Activated CD4-positive, CD25-positive, alpha-beta regulatory T cell treated with anti-CD3 and anti-CD28 coated beads, Interleukin-2, amount 50 U/mL, for 16 hours (primary cell): ENCODE data around the gene TMEM114.

Experiments used
- DNase-seq: peaks from one replicate; pipeline ENCODE4 v3.0.0-alpha.2; 2020; ENCODE audit warnings: low read depth, low spot score

Gene TMEM114

GRCh38 chr16:8589900-8590688 lies at the start of gene TMEM114:
TSS of gene TMEM114 (minus strand) at chr16:8590511. CDS start at chr16:8589838, 673 bp downstream.
- no peak for DNase-seq

DNA sequence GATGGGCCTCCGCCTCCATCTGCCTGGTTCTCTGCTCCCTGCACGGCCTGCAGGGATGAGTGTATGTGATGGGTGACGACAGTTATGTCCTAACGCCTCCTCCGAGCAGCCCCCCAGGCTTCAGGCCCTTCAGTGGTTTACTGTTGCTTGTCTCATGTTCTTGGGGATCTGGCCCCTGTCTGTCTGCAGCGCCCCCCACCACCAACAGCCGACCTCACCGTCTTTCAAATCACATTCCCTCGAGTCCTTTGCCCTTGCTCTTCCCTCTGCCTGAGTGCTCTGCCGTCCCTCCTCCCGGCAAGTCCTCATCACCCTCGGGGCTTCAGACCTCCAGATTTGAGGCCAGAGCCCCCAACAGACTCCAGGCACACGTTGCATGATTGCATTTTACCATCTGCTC lies 49.4 kb upstream of the TMEM114 start:
- DNase-seq = no peak

DNA sequence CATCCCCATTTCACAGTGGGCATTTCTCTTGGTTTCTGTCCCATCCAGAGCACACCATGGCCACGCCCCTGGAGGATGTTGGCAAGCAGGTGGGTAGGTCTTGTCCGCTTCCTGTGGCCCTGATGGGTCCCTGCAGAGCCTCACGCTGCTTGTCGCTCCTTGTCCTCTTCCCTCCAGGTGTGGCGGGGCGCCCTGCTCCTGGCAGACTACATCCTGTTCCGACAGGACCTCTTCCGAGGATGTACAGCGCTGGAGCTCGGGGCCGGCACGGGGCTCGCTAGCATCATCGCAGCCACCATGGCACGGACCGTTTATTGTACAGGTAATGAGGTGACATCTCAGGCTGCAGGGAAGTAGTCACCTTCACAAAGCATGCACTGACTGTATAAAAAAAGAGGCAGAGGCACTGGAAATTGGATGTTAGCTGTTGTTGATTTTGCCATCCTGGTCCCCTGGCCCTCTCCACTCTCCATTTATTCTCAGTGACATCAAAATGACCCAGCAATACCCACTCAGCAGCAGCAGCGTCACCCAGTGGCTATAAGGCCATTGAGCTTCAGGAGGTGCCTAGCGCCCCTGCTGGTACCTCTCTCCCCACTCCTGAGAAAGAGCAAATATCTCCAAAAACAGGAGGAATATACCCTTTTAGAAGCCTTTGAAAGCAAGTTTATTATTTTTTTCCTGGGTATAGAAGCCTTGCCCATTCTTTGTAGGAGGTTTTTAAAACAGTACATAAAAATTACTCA lies 44.9 kb upstream of the TMEM114 start:
- no peak for DNase-seq

DNA sequence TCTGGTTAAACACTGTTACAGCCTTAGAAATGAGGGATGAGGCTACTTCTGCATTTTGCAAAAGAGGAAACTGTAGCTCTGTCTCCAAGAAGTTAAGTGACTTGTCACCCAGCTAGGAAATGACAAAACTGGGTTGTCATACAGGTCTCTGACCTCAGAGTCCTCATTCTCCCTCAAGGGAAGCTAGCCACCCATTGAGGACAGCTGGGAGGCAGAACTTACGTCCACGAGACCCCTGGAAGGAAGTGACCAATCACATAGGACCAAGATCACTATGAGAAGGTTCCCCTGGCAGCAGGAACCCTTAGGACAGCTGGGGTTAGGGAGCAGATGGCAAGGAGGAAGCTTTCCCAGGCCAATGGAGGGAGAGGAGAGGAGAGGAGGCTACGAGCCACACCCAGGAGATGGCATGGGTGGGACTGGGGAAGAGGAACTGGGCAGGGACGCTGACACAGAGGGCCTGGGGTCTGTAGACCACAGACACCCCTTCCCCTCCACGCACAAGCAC lies 42.4 kb upstream of the TMEM114 start:
- no peak for DNase-seq

DNA sequence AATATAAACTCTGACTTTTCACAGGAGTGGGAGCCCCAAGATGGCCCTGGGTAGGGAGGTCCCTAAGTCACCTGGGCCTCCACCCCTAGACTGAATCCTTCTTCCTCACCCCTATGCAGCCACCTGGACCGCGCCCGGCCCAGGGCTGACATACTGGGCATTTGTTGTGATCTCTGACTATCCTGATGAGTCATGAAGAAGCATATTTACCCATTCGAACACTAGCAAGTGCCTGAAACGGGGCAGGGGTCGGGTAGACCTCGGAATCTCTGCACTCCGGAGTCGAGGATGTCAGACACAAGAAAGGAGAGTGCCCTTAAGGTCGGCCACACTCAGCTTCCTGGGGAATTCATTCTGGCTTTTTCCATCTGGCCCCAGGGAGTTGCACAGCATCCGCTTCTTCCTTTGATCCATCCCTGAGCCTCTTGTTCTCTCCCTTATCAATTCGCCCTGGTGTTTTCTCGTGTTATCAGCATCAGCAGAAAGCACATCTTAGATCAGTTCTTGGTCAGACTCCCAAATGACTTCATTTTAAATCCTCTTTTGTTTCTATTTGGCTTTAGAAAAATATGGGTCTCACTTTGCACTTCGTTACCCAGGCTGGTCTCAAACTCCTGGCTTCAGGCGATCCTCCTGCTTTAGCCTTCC lies 41.6 kb upstream of the TMEM114 start:
- no peak for DNase-seq

GRCh38 chr16:8631373-8631772 lies 41.1 kb upstream of the TMEM114 start:
- no peak for DNase-seq

DNA sequence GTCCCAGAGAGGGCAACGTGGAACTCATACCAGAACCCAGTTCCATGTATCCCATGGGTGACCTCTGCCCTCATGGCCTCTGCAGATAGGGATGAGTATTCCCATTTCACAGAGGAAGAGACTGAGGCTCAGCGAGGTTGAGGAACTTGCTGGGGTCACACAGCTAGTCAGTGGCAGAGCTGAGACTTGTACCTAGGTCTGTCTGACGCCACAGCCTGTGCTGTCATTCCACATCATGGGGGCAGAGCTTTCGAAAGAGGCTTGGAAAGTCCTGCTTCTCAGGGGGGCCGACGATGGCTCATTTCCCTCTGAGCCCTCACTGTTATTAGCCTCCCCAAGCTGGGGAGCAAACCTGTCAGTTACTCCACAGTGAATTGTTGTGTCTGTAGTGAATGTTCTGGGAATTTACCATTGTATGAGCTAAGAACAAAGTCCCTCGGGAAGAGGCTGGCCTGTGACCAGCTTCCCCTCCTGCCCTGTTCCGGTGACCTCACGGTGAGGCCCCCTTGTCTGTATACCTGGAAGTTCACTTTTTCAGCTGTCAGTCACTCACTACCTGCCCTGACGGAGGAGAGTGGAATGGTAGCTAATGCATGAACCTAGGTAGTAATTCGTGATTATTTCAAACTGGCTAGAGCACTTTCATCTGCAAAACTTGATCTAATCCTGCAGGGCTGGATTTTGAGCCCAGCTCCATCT lies 40.1 kb upstream of the TMEM114 start:
- no peak for DNase-seq

GRCh38 chr16:8628981-8629725 lies 38.8 kb upstream of the TMEM114 start:
- no peak for DNase-seq

GRCh38 chr16:8627456-8627855 lies 37.1 kb upstream of the TMEM114 start:
- DNase-seq = no peak

GRCh38 chr16:8626946-8627345 lies 36.6 kb upstream of the TMEM114 start:
- DNase-seq = no peak

GRCh38 chr16:8625491-8626087 lies 35.3 kb upstream of the TMEM114 start:
- DNase-seq = no peak

DNA sequence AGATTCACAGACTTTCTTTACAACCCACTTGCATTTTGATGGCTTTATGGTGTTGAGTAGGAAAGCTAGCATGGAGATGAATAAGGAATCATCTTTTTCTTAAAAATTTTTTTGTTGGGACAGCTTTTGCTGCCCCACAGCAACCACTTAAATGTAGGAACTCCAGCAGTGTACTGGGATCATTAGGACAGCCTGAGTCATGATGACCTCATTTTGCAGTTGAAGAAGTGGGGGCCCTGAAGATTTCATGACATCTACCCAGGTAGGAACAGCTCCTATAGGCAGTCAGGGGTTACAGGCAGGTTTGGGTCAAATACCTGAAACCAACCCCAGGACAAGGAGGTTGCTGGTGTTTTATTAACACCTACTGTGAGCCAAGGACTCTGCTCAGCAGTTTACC lies 33.3 kb upstream of the TMEM114 start:
- DNase-seq = no peak

DNA sequence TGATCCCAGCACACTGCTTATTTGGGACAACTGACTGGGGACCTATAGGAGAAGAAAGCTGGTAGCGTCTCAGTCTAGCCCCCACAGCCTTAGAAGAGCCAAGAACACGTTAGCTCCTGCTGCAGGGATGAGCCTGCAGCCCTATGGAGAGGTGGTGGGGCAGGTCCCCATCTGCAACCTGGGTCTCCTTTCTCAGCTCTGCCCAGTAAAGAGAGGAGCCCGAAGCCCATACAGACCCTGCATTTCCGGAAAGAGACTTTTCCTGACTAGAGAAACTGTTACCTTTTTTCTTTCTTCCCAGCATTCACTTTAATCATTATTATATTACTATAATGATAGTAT lies 32.0 kb upstream of the TMEM114 start:
- DNase-seq = no peak

- DNase-seq = peak; percentile 82
Observed at GRCh38 chr16:8621572-8622314, 31.4 kb upstream of the TMEM114 start, which contains the start of gene METTL22. TSS of gene METTL22 (plus strand) at chr16:8621698. CDS start at chr16:8625666, 3,968 bp downstream.

GRCh38 chr16:8621222-8621571 lies 30.9 kb upstream of the TMEM114 start:
- no peak for DNase-seq

- DNase-seq = no peak
Observed at GRCh38 chr16:8620535-8620934, 30.2 kb upstream of the TMEM114 start.

GRCh38 chr16:8619671-8620370 lies 29.5 kb upstream of the TMEM114 start:
- DNase-seq = no peak

DNA sequence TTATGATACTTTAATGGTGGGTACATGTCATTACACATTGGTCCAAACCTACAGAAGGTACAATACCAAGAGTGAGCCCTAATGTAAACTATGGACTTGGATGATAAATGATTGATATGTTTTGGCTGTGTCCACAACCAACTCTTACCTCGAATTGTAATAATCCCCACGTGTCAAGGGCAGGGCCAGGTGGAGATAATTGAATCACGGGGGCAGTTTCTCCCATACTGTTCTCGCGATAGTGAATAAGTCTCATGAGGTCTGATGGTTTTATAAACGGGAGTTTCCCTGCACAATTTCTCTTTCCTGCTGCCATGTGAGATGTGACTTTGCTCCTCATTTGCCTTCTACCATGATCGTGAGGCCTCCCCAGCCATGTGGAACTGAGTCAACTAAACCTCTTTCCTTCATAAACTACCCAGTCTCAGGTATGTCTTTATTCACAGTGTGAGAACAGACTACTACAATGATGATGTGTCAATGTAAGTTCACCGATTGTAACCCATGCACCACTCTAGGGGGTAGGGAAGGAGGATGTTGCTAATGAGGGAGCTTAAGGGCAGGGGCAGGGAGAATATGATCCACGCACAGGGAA lies 24.2 kb upstream of the TMEM114 start:
- no peak for DNase-seq
